GM10847 (cell line): Measurements from ENCODE around the gene NCKIPSD.

Experiments
- POLR2A ChIP-seq: IDR thresholded peaks from 2 replicates; pipeline ENCODE4 v1.6.1; 2011; ENCODE audit not compliant: insufficient read length; ENCODE audit errors: extremely low read depth

Gene NCKIPSD

DNA sequence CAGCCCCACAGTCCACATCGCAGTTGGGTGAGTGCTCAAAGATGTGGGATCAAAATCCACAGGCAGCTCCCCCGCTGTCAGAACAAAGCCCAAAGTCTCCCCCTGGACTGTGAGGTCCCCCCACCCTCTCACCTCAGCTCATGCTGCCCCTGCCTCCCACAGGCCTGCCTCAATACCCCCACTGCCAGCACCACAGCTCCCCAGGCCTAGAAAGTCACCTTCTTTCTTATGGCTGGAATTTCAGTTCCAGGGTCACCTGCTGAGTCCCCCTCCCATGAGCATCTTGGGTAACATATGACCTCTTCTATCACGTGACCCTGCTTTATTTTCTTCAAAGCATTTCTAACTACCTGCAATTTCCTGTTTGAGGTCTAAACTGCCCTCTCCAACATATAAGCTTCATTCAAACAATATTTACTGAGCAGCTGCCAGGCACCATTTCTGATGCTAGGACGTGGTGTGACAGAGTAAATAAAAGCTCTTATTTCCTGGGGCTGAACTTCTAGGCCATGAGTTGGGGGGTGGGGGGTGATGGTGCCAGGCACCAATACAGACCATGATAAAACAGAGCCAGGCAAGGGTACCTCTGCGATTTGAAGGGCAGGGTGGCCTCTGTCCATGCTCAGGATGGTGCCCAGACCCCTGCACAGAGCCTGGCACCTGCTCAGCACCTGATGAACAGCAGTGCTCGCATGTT lies 61.7 kb downstream of the NCKIPSD start:
- TF ChIP-seq POLR2A = no peak
